ENCODE measurements around the gene PLXNB2.

Gene PLXNB2

GRCh38 chr22:50310031-50310722 lies 2.7 kb upstream of the PLXNB2 start:
- Histone ChIP-seq H3K27ac (no peak overlapping the region), H3K4me3 (ENCODE audit: low read depth, low read length) (no peak overlapping the region), H3K36me3 (replicated peaks) (no peaks in the 10 kb centered on the region), H3K27me3 (replicated peaks) (no peaks in the 10 kb centered on the region)
- DNase-seq: no peak
- in situ Hi-C loops (cut with HindIII; ENCODE audit: low pct_ligation_motif_present, low sequenced_read_pairs): no loop called here
- TF ChIP-seq CTCF (IDR thresholded peaks at IDR 0.05; ENCODE audit: low read depth, low read length, missing control alignments): no peak

- Histone ChIP-seq H3K27ac (no peak overlapping the region), H3K4me3 (ENCODE audit: low read depth, low read length) (no peak overlapping the region), H3K27me3 (replicated peaks) (no peaks in the 10 kb centered on the region), H3K36me3 (replicated peaks) (no peaks in the 10 kb centered on the region)
- no peak for TF ChIP-seq CTCF (IDR thresholded peaks at IDR 0.05; ENCODE audit: low read depth, low read length, missing control alignments)
- in situ Hi-C loops (cut with HindIII; ENCODE audit: low pct_ligation_motif_present, low sequenced_read_pairs): no loop called here
- DNase-seq: no peak
Measured at GRCh38 chr22:50309601-50309991, 2.1 kb upstream of the PLXNB2 start.

- Histone ChIP-seq H3K36me3 (replicated peaks) (no peaks in the 10 kb centered on the region), H3K27me3 (replicated peaks) (no peaks in the 10 kb centered on the region), H3K4me3 (ENCODE audit: low read depth, low read length) (no peak overlapping the region), H3K27ac (no peak overlapping the region)
- TF ChIP-seq CTCF (IDR thresholded peaks at IDR 0.05; ENCODE audit: low read depth, low read length, missing control alignments): no peak
- no peak for DNase-seq
- in situ Hi-C loops (cut with HindIII; ENCODE audit: low pct_ligation_motif_present, low sequenced_read_pairs): no loop called here
Measured at GRCh38 chr22:50308986-50309600, 1.6 kb upstream of the PLXNB2 start.

GRCh38 chr22:50308597-50308935 lies 1.1 kb upstream of the PLXNB2 start:
- no peak for TF ChIP-seq CTCF (IDR thresholded peaks at IDR 0.05; ENCODE audit: low read depth, low read length, missing control alignments)
- Histone ChIP-seq H3K27me3 (replicated peaks) (no peaks in the 10 kb centered on the region), H3K4me3 (ENCODE audit: low read depth, low read length) (no peak overlapping the region), H3K27ac (no peak overlapping the region), H3K36me3 (replicated peaks) (no peaks in the 10 kb centered on the region)
- in situ Hi-C loops (cut with HindIII; ENCODE audit: low pct_ligation_motif_present, low sequenced_read_pairs): no loop called here
- DNase-seq: no peak

GRCh38 chr22:50307890-50308596 lies 597 bp upstream of the PLXNB2 start:
- DNase-seq: no peak
- H3K36me3 ChIP-seq (replicated peaks): no peaks in the 10 kb centered on the region
- H3K4me3 ChIP-seq (ENCODE audit: low read depth, low read length): no peak overlapping the region
- H3K27ac ChIP-seq: no peak overlapping the region
- TF ChIP-seq CTCF (IDR thresholded peaks at IDR 0.05; ENCODE audit: low read depth, low read length, missing control alignments): no peak
- H3K27me3 ChIP-seq (replicated peaks): no peaks in the 10 kb centered on the region
- in situ Hi-C loops (cut with HindIII; ENCODE audit: low pct_ligation_motif_present, low sequenced_read_pairs): no loop called here
